ENCODE data around the gene KRTAP21-3.

The KRTAP21-3 gene

GRCh38 chr21:30676737-30677136 is 41.8 kb downstream of the KRTAP21-3 start:
- Histone ChIP-seq H4K20me1 (ENCODE audit: insufficient read depth, low read length) (no peaks in the 10 kb centered on the region), H3F3A (ENCODE audit: insufficient read depth, low read length) (no peaks in the 10 kb centered on the region), H3K4me1 (ENCODE audit: insufficient read depth, low read length, severe bottlenecking) (no peaks in the 10 kb centered on the region), H3K27ac (ENCODE audit: low read depth, low read length, poor library complexity, severe bottlenecking) (no peak overlapping the region), H3K79me2 (ENCODE audit: insufficient read depth, low read length) (no peaks in the 10 kb centered on the region), H3K36me3 (ENCODE audit: insufficient read depth, low read length) (no peaks in the 10 kb centered on the region), H3K9ac (ENCODE audit: low read length) (no peak overlapping the region), H3K27me3 (ENCODE audit: insufficient read depth, low read length) (no peaks in the 10 kb centered on the region), H3K4me3 (ENCODE audit: low read depth, low read length, poor library complexity, severe bottlenecking) (no peak overlapping the region), H3K4me2 (ENCODE audit: low read length) (no peak overlapping the region), H3K9me3 (ENCODE audit: low read length) (no peaks in the 10 kb centered on the region), H3K9me2 (ENCODE audit: low read depth, low read length) (no peaks in the 10 kb centered on the region), H2AFZ (ENCODE audit: low read length) (no peak overlapping the region)
- TF ChIP-seq CTCF (IDR thresholded peaks at IDR 0.05; ENCODE audit: low read length) = no peak
- TF ChIP-seq EZH2 (IDR thresholded peaks at IDR 0.05; ENCODE audit: borderline replicate concordance, low read length) = no peak

GRCh38 chr21:30674312-30674711 is 44.3 kb downstream of the KRTAP21-3 start:
- H3K79me2 ChIP-seq (ENCODE audit: insufficient read depth, low read length) = no peaks in the 10 kb centered on the region
- no peak overlapping the region for H3K27ac ChIP-seq (ENCODE audit: low read depth, low read length, poor library complexity, severe bottlenecking)
- no peaks in the 10 kb centered on the region for H3K36me3 ChIP-seq (ENCODE audit: insufficient read depth, low read length)
- no peaks in the 10 kb centered on the region for H3K9me3 ChIP-seq (ENCODE audit: low read length)
- H3K9ac ChIP-seq (ENCODE audit: low read length) = no peak overlapping the region
- H2AFZ ChIP-seq (ENCODE audit: low read length) = no peak overlapping the region
- no peak overlapping the region for H3K4me3 ChIP-seq (ENCODE audit: low read depth, low read length, poor library complexity, severe bottlenecking)
- H4K20me1 ChIP-seq (ENCODE audit: insufficient read depth, low read length) = no peaks in the 10 kb centered on the region
- no peaks in the 10 kb centered on the region for H3K27me3 ChIP-seq (ENCODE audit: insufficient read depth, low read length)
- TF ChIP-seq EZH2 (IDR thresholded peaks at IDR 0.05; ENCODE audit: borderline replicate concordance, low read length) = no peak
- no peak for TF ChIP-seq CTCF (IDR thresholded peaks at IDR 0.05; ENCODE audit: low read length)
- H3K4me1 ChIP-seq (ENCODE audit: insufficient read depth, low read length, severe bottlenecking) = no peaks in the 10 kb centered on the region
- H3K4me2 ChIP-seq (ENCODE audit: low read length) = no peak overlapping the region
- no peaks in the 10 kb centered on the region for H3K9me2 ChIP-seq (ENCODE audit: low read depth, low read length)
- no peaks in the 10 kb centered on the region for H3F3A ChIP-seq (ENCODE audit: insufficient read depth, low read length)

- H4K20me1 ChIP-seq (ENCODE audit: insufficient read depth, low read length) = no peaks in the 10 kb centered on the region
- no peak overlapping the region for H3K9ac ChIP-seq (ENCODE audit: low read length)
- H3K27ac ChIP-seq (ENCODE audit: low read depth, low read length, poor library complexity, severe bottlenecking) = no peak overlapping the region
- TF ChIP-seq EZH2 (IDR thresholded peaks at IDR 0.05; ENCODE audit: borderline replicate concordance, low read length) (no peak), CTCF (IDR thresholded peaks at IDR 0.05; ENCODE audit: low read length) (no peak)
- no peaks in the 10 kb centered on the region for H3F3A ChIP-seq (ENCODE audit: insufficient read depth, low read length)
- H3K27me3 ChIP-seq (ENCODE audit: insufficient read depth, low read length) = no peaks in the 10 kb centered on the region
- H3K4me2 ChIP-seq (ENCODE audit: low read length) = no peak overlapping the region
- no peaks in the 10 kb centered on the region for H3K9me3 ChIP-seq (ENCODE audit: low read length)
- H3K36me3 ChIP-seq (ENCODE audit: insufficient read depth, low read length) = no peaks in the 10 kb centered on the region
- H3K9me2 ChIP-seq (ENCODE audit: low read depth, low read length) = no peaks in the 10 kb centered on the region
- H2AFZ ChIP-seq (ENCODE audit: low read length) = no peak overlapping the region
- H3K4me3 ChIP-seq (ENCODE audit: low read depth, low read length, poor library complexity, severe bottlenecking) = no peak overlapping the region
- H3K4me1 ChIP-seq (ENCODE audit: insufficient read depth, low read length, severe bottlenecking) = no peaks in the 10 kb centered on the region
- H3K79me2 ChIP-seq (ENCODE audit: insufficient read depth, low read length) = no peaks in the 10 kb centered on the region
Observed at GRCh38 chr21:30672985-30673650, 45.5 kb downstream of the KRTAP21-3 start.

Data from OCI-LY1 (cell line).